Kidney epithelial cell (primary cell): ENCODE data around the gene KLF11. TPM values are rescaled to one million over a fixed set of nuclear protein-coding genes. Genes with fewer than 3 reads are reported as not detected.
"Not testable (repeated sequence)": the region's sequence is repeated elsewhere in the genome, so short reads cannot be mapped to it uniquely, and the experiment has no call there.

Experiments used
- DNase-seq: peaks from one replicate; pipeline ENCODE4 v3.0.0-alpha.2; 2010; ENCODE audit warnings: low read depth
- H3K27me3 ChIP-seq: 2 replicates; pipeline ENCODE4 v1.6.0; 2011; ENCODE audit warnings: low read length; ENCODE audit not compliant: control insufficient read depth, insufficient read depth
- H3K36me3 ChIP-seq: 2 replicates; pipeline ENCODE4 v1.5.1; 2011; ENCODE audit warnings: low read length; ENCODE audit not compliant: control insufficient read depth, insufficient read depth
- H3K4me3 ChIP-seq: 2 replicates; pipeline ENCODE4 v1.5.1; 2011; ENCODE audit warnings: low read depth, mild to moderate bottlenecking, control low read depth, low read length
- total RNA-seq: library from RNA; depleted of rRNA; stranded (reverse); fragments of >200 nt; gene quantifications from 2 replicates; pipeline ENCODE4 v1.2.3, GENCODE V29; 2015
- TF ChIP-seq, protein P1 (sequence below): IDR thresholded peaks from 2 replicates; pipeline ENCODE4 v1.5.1; 2011; ENCODE audit warnings: mild to moderate bottlenecking, moderate library complexity, low read length, control low read depth, inconsistent platforms; ENCODE audit not compliant: insufficient read depth, poor library complexity, severe bottlenecking

The KLF11 gene
- total RNA-seq, 1 donor from 2014 or later = 15.4 TPM

DNA sequence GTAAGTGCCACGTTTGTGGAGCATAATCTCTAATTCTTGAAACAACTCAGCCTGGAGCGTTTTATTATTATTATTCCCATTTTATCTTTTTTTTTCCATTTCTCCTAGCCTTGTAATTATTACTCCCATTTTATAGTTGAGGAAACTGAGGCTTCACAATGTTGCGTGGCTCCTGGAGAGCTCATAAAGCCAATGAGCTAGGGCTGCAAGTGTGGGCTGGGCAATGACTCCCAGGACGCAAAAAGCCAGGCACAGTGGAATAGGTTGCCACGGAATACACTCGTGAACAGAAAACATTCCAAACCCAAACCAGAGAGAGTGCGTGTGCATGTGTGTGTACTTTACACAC is 13.5 kb upstream of the KLF11 start:
- DNase-seq = no peak
- Histone ChIP-seq H3K4me3 (no peak overlapping the region), H3K36me3 (no peaks in the 10 kb centered on the region), H3K27me3 (no peaks in the 10 kb centered on the region)
- TF ChIP-seq, protein P1, sequence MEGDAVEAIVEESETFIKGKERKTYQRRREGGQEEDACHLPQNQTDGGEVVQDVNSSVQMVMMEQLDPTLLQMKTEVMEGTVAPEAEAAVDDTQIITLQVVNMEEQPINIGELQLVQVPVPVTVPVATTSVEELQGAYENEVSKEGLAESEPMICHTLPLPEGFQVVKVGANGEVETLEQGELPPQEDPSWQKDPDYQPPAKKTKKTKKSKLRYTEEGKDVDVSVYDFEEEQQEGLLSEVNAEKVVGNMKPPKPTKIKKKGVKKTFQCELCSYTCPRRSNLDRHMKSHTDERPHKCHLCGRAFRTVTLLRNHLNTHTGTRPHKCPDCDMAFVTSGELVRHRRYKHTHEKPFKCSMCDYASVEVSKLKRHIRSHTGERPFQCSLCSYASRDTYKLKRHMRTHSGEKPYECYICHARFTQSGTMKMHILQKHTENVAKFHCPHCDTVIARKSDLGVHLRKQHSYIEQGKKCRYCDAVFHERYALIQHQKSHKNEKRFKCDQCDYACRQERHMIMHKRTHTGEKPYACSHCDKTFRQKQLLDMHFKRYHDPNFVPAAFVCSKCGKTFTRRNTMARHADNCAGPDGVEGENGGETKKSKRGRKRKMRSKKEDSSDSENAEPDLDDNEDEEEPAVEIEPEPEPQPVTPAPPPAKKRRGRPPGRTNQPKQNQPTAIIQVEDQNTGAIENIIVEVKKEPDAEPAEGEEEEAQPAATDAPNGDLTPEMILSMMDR = no peak

DNA sequence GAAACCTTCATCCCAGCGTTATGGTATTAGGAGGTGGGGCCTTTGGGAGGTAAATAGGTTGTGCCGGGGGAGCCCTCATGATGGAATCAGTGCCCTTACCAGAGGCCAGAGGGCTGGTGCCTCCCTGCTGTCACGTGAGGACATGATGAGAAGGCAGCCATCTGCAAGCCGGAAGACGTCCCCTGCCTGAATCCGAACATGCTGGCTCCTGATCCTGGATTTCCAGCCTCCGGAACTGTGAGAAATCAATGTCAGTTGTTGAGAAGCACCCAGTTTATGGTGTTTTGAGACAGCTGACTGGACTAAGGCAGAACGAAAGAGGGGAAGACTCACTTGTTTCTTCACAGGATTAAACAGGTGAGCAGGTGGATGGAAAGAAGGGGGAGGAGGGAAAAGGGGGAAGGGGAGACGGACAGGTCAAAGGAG is 13.0 kb upstream of the KLF11 start:
- no peaks in the 10 kb centered on the region for H3K36me3 ChIP-seq
- no peak for DNase-seq

DNA sequence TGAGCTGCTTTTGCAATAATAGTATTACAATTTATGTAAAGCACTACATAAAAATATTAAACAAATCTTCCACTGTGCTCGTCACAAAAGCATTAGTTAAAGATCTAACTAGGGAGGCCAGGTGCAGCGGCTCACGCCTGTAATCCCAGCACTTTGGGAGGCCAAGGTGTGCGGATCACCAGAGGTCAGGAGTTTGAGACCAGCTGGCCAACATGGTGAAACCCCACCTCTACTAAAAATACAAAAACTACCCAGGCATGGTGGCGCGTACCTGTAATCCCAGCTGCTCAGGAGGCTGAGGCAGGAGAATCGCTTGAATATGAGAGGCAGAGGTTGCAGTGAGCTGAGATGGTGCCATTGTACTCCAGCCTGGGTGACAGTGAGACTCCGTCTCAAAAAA is 12.6 kb upstream of the KLF11 start:
- not testable (repeated sequence) for H3K27me3 ChIP-seq, H3K36me3 ChIP-seq, H3K4me3 ChIP-seq, DNase-seq

More for the DNA sequence above, 13.0 kb upstream of the KLF11 start:
- Histone ChIP-seq H3K27me3 (no peaks in the 10 kb centered on the region), H3K4me3 (no peak overlapping the region)
- TF ChIP-seq, protein P1 = no peak

DNA sequence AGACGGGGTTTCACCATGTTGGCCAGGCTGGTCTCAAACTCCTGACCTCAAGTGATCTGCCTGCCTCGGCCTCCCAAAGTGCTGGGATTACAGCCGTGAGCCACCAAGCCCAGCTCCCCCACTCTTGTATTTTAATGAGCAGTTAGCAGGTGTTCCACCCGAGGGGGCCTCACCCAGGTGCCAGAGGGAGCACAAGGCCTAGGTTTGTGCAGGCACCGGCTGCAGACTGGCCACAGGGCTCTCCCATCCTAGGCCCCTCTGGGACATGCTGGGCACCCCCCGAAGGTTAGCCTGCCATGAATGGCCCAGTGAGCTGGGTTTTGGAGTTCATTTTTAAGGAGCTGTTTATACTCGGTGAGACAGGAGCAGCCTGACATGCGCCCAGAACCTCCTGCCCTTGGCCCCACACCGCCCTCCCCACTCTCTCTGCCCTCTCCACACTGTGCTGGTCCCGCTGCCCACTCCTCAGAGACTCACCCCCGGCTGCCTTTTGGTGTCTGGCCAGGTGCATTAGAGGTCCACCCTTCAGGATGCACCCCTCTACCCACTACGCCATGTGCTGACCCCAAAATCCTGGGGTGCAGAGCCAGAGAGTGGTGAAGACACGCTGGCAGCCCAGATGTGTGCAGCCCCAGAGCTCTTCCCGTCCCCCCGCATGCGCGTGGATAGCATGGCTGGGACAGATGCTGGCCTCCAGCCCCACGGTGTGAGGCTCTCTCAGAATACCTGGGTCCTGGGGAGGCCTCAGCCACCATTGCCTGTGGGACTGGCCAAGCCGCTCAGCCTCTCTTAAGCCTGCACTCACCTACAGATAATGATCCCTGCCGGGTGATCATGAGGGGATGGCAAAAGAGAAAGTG is 11.2 kb upstream of the KLF11 start:
- Histone ChIP-seq H3K27me3 (no peaks in the 10 kb centered on the region), H3K36me3 (no peaks in the 10 kb centered on the region), H3K4me3 (no peak overlapping the region)
- no peak for DNase-seq
- TF ChIP-seq, protein P1 = no peak

DNA sequence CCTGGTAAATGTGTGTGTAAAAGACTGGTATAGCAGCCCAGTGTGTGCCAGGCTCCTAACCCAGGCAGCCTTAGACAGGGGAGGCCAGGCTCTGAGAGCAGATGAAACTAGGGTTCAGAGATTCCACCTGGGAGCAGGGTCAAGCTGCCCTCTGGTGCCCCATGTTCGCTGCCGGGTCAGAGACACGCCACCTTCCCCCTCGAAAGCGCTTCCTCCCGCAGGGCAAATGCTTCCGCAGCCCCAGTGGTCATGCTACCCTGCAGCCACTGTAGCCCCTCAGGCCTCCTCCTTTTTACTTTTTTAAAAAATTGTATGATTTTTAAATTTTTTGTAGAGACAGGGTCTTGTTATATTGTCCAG is 10.6 kb upstream of the KLF11 start:
- TF ChIP-seq, protein P1 = no peak
- Histone ChIP-seq H3K36me3 (no peaks in the 10 kb centered on the region), H3K4me3 (no peak overlapping the region), H3K27me3 (no peaks in the 10 kb centered on the region)
- no peak for DNase-seq

DNA sequence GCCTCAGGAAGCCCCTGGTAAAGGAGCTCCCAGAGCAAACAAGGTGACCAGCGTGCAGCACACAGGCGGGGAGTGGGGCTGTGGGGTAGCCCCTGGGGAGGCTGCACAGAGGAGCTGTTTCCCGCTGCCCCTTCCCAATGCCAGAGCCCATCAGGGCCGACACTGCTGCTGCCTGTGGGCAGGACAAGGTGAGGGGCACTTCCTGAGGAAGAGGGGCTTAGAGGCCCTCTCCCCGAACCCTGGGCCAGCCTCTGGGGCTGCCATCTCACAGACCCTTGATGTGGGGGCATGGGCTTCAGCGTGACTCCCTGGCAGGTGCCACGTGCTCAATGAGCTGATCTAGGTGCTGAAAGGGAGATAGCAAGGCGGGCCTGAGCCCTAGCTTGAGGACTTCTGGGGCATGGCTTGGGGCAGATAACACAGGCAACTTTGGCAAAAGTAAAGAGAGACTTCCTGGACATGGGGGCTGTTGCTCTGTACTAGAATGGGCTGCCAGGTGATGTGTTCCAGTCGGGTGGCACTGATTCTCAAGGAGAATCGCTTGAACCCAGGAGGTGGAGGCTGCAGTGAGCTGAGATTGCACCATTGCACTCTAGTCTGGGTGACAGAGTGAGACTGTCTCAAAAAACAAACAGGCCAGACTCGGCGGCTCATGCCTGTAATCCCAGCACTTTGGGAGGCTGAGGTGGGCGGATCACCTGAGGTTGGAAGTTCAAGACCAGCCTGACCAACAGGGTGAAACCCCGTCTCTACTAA is 9.9 kb upstream of the KLF11 start:
- Histone ChIP-seq H3K27me3 (no peaks in the 10 kb centered on the region), H3K4me3 (no peak overlapping the region), H3K36me3 (no peaks in the 10 kb centered on the region)
- TF ChIP-seq, protein P1 = no peak
- DNase-seq = no peak
